Activated T-cell treated with anti-CD3 and anti-CD28 coated beads, Interleukin-2, amount 50 U/mL, for 4 hours (primary cell): Measurements from ENCODE around the gene WDR47. TPM values are rescaled to one million over a fixed set of nuclear protein-coding genes. Genes with fewer than 3 reads are reported as not detected.

Experiments
- ATAC-seq, 2 donors: fragments of 200-7000 bp; cut with Tn5 transposase; one replicate each; pipeline ENCODE4 v1.10.0; 2021
- DNase-seq: peaks from one replicate; pipeline ENCODE4 v3.0.0-alpha.2; 2020
- H3K27me3 Mint-ChIP-seq: one replicate; pipeline ENCODE4 v1.8.0; 2021; ENCODE audit warnings: low read depth, mixed read lengths
- H3K36me3 Mint-ChIP-seq: one replicate; pipeline ENCODE4 v1.8.0; 2022; ENCODE audit warnings: mixed read lengths; ENCODE audit not compliant: insufficient read depth
- H3K4me1 Mint-ChIP-seq: one replicate; pipeline ENCODE4 v1.8.0; 2021; ENCODE audit warnings: low read depth, mixed read lengths
- H3K4me3 Mint-ChIP-seq: one replicate; pipeline ENCODE4 v1.8.0; 2021; ENCODE audit warnings: mild to moderate bottlenecking, moderate library complexity, mixed read lengths
- H3K9me3 Mint-ChIP-seq: one replicate; pipeline ENCODE4 v1.8.0; 2021; ENCODE audit warnings: mixed read lengths
- total RNA-seq, 3 donors: library from RNA; stranded (reverse); gene quantifications; one replicate each; pipeline ENCODE4 v1.2.1, GENCODE V29; 2021

Gene WDR47
- total RNA-seq: 10 to 100 TPM; 11.7 to 14.5 (median 14.3) TPM

GRCh38 chr1:109041621-109042468 lies at the start of gene WDR47:
Gene WDR47 (minus strand): TSS chr1:109042102. CDS start chr1:109023512, 18,590 bp downstream.
- H3K9me3 Mint-ChIP-seq: no peaks in the 10 kb centered on the region
- DNase-seq (peak; percentile 92), ATAC-seq (peak; percentile 99)
- no peaks in the 10 kb centered on the region for H3K27me3 Mint-ChIP-seq
- H3K4me1 Mint-ChIP-seq: peaks cover 13% of the 10 kb centered on the region
- H3K36me3 Mint-ChIP-seq: no peaks in the 10 kb centered on the region
- peak within 1 kb of the TSS; percentile 86 for H3K4me3 Mint-ChIP-seq

- Mint-ChIP-seq H3K4me1 (peaks cover 32% of the 10 kb centered on the region), H3K36me3 (peaks cover 23% of the 10 kb centered on the region), H3K9me3 (no peaks in the 10 kb centered on the region), H3K27me3 (no peaks in the 10 kb centered on the region), H3K4me3 (peak overlapping the region; percentile 95)
- ATAC-seq: peak; percentile 36 to 49
- no peak for DNase-seq
These were observed 49.4 kb upstream of the WDR47 start for GRCh38 chr1:109091078-109091838.

GRCh38 chr1:109090196-109091077 lies 48.5 kb upstream of the WDR47 start, which contains the start of gene TMEM167B:
Gene TMEM167B (plus strand): TSS chr1:109090764. CDS start chr1:109090873, 109 bp downstream.
- Mint-ChIP-seq H3K4me1 (peaks cover 32% of the 10 kb centered on the region), H3K4me3 (peak within 1 kb of the TSS; percentile 95), H3K36me3 (peaks cover 20% of the 10 kb centered on the region), H3K27me3 (no peaks in the 10 kb centered on the region), H3K9me3 (no peaks in the 10 kb centered on the region)
- ATAC-seq (peak; percentile 94 to 97), DNase-seq (peak; percentile 77)

- Mint-ChIP-seq H3K9me3 (no peaks in the 10 kb centered on the region), H3K4me3 (peak overlapping the region; percentile 95), H3K27me3 (no peaks in the 10 kb centered on the region), H3K4me1 (peaks cover 30% of the 10 kb centered on the region), H3K36me3 (peaks cover 12% of the 10 kb centered on the region)
- DNase-seq (peak; percentile 38), ATAC-seq (no peak)
These were observed 47.5 kb upstream of the WDR47 start for GRCh38 chr1:109089242-109090015.

- Mint-ChIP-seq H3K36me3 (no peaks in the 10 kb centered on the region), H3K4me1 (peaks cover 3% of the 10 kb centered on the region), H3K4me3 (no peak overlapping the region), H3K27me3 (no peaks in the 10 kb centered on the region), H3K9me3 (no peaks in the 10 kb centered on the region)
- ATAC-seq (no peak), DNase-seq (no peak)
These were observed 42.9 kb upstream of the WDR47 start for GRCh38 chr1:109084563-109085517.

- DNase-seq: no peak
- Mint-ChIP-seq H3K27me3 (no peaks in the 10 kb centered on the region), H3K36me3 (no peaks in the 10 kb centered on the region), H3K4me1 (no peaks in the 10 kb centered on the region), H3K9me3 (no peaks in the 10 kb centered on the region), H3K4me3 (no peak overlapping the region)
- no peak for ATAC-seq
These were observed 42.0 kb upstream of the WDR47 start for GRCh38 chr1:109083923-109084322.

GRCh38 chr1:109083501-109083900 lies 41.6 kb upstream of the WDR47 start:
- no peak for ATAC-seq
- DNase-seq: no peak
- Mint-ChIP-seq H3K9me3 (no peaks in the 10 kb centered on the region), H3K27me3 (no peaks in the 10 kb centered on the region), H3K4me1 (no peaks in the 10 kb centered on the region), H3K36me3 (no peaks in the 10 kb centered on the region), H3K4me3 (no peak overlapping the region)

GRCh38 chr1:109080441-109081082 lies 38.7 kb upstream of the WDR47 start:
- Mint-ChIP-seq H3K4me1 (peaks cover 7% of the 10 kb centered on the region), H3K36me3 (no peaks in the 10 kb centered on the region), H3K9me3 (no peaks in the 10 kb centered on the region), H3K4me3 (no peak overlapping the region), H3K27me3 (no peaks in the 10 kb centered on the region)
- no peak for ATAC-seq
- no peak for DNase-seq

GRCh38 chr1:109079240-109079622 lies 37.3 kb upstream of the WDR47 start:
- Mint-ChIP-seq H3K9me3 (no peaks in the 10 kb centered on the region), H3K36me3 (peaks cover 1% of the 10 kb centered on the region), H3K27me3 (no peaks in the 10 kb centered on the region), H3K4me1 (peaks cover 15% of the 10 kb centered on the region), H3K4me3 (no peak overlapping the region)
- ATAC-seq (no peak), DNase-seq (no peak)

- Mint-ChIP-seq H3K4me1 (peaks cover 17% of the 10 kb centered on the region), H3K4me3 (no peak overlapping the region), H3K36me3 (peaks cover 3% of the 10 kb centered on the region), H3K9me3 (no peaks in the 10 kb centered on the region), H3K27me3 (no peaks in the 10 kb centered on the region)
- DNase-seq (no peak), ATAC-seq (no peak)
These were observed 36.4 kb upstream of the WDR47 start for GRCh38 chr1:109078317-109078716.

GRCh38 chr1:109075531-109076490 lies 33.9 kb upstream of the WDR47 start, which contains the start of gene TAF13:
Gene TAF13 (minus strand): TSS chr1:109076003. CDS start chr1:109075947, 56 bp downstream.
- Mint-ChIP-seq H3K4me1 (peaks cover 18% of the 10 kb centered on the region), H3K36me3 (peaks cover 8% of the 10 kb centered on the region), H3K4me3 (peak within 1 kb of the TSS; percentile 99), H3K27me3 (no peaks in the 10 kb centered on the region), H3K9me3 (no peaks in the 10 kb centered on the region)
- ATAC-seq: peak; percentile 100
- peak; percentile 77 for DNase-seq
